Sciatic nerve (tissue), 2 donors: ENCODE results near the gene FBXO24. TPM values are rescaled to one million over a fixed set of nuclear protein-coding genes. Genes with fewer than 3 reads are reported as not detected.
A peak's percentile ranks its signal among the peaks of the same experiment; 100 is the strongest.

Source experiments
- ATAC-seq: fragments of 200-7000 bp; cut with Tn5 transposase; one replicate; pipeline ENCODE4 v1.9.1; 2020; ENCODE audit warnings: mild to moderate bottlenecking, moderate library complexity
- DNase-seq: peaks from one replicate; pipeline ENCODE4 v3.0.0-alpha.2; 2020; ENCODE audit warnings: low spot score
- intact Hi-C: fragments of 100-400 bp; cut with DNase I; formaldehyde crosslinking; loops from one replicate; pipeline ENCODE4 v1.14.2; 2022
- total RNA-seq: library from RNA; stranded (reverse); fragmentation: NEBNext Ultra II Directional; extraction: Animal tissue kit (Norgen Biotek cat#: 25700); gene quantifications from one replicate; pipeline ENCODE4 v1.2.1, GENCODE V29; 2021
- donor health status: DM: no; HTN: no; CAD: no.
- donor health status: DM: no; HTN: no; CAD: no.

The FBXO24 gene
- total RNA-seq, 1 donor from 2014 or later, result 1.2 TPM

DNA sequence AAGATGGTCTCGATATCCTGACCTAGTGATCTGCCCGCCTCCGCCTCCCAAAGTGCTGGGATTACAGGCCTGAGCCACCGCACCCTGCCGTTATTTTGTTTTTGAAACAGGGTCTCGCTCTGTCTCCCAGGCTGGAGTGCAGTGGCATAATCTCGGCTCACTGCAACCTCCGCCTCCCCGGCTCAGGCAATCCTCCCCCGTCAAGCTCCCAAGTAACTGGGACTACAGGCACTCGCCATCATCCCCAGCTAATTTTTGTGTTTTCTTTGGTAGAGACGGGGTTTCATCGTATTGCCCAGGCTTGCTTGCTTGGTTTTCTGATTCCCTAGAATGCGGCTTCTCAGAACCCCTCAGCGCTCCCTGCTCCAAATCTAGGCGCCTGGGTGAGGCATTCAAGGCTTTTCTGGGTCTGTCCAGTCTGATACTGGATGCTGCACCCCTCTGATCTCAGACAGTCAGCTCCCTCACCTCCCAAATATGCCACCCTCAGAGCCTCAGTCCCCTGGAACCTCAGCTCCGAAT lies 53.9 kb downstream of the FBXO24 start:
- DNase-seq (no peak), ATAC-seq (no peak)
- intact Hi-C loops, result no loop called here

DNA sequence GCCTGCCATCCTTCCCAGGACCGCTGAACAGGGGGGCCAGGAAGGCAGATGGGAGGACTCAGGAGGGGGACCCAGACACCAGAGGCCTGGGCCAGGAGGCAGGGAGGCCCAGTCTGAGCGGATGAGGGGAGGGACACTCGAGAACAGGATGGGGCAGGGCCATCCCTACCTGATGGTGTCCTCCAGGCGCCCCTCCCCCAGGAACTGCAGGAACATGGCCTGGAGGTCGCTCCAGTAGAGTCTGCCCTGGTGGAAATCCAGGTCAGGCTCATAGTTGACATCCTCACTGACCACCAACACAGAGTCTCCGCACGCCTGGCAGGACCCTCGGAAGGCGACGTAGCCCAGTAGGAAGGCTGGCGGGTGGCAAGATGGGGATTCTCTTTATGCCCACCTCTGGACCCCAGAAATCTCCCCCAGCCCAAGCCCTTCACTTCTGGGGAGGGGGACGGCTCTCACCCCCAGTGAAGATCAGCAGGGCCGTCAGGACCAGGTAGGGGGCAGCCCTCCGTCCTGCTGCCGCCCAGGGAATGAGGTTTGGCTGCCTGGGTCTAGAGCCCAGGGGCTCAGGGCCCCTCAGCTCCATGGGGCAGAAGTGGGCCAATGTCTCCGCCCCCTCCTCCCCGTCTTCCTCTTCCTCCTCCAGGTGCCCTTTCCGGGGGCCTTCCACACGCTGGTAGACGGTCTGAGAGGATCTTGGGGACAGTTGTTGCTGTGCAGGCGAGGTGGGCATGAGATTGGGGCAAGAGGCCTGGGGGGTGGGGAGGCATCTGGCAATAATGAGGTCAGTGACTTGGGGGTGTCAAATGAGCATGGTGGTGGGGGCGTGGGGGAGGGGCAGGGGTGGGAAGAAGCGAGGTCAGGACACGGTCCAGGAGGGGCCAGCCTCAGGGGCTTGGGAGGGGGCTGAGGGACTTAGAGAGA lies 54.7 kb downstream of the FBXO24 start:
- ATAC-seq, result peak; percentile 26
- DNase-seq, result no peak
- intact Hi-C loops, result no loop called here

DNA sequence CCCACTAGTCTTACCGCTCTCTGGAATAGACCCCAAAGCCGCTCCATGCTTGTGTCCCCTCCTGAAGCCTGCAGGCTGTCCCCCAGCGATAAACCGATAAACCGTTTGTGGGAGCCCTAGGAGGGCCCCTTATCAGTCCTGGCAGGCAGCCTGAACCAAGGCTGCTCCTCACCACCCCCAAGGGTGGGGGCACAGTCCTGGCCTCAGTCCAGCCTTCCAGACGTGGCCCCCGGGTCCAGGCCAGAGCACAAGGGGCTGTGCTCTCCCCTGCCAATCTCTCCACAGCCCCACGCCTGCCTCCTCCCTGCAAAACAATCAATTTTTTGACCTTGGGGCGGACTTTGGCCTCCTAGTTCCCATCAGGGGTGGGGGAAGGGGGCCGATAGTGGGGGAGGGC lies 55.3 kb downstream of the FBXO24 start, which contains the start of gene TFR2:
Gene TFR2, minus strand, starts transcription at position 90 of the 397 bp plus-strand sequence. Its CDS starts 43 bp downstream, at position 47.
- DNase-seq (no peak), ATAC-seq (peak; percentile 43)
- intact Hi-C loops, result no loop called here

DNA sequence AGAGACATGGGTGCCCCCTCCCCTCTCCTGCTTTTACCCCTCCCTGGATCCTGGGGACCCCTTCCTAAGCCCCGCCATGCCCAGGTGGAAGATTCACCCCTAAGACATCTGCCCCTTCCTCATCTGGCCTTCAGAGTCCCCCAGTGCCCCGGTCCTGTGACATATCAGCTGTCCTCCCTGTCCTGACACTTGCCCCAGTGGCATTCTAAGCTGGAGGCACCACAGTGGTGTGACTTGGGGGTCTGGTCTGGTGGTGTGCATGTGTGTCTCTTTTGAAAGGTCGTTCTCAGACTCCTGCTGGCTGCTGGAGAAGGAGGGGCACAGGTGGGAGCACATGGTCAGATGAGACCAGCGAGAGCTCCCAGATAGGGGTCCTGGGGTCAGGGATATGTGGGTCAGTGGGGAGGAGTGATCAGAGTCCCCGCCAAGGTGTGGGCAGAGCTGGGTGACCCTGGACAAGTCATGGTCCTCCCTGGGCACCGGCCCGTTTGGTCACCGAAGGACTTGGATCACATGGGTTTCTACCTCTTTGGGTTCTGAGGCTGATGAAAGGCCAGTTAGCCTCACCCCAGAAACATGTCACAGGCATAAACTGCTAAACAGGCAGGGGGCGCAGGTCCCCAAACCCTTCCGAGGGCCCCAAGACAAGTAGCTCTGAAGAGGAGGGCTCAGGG lies 55.9 kb downstream of the FBXO24 start:
- no peak for ATAC-seq
- no peak for DNase-seq
- intact Hi-C loops, result loop anchor here (2.0 kb wide), 1 partner anchor 25 kb away; no protein-coding TSS in a partner anchor

DNA sequence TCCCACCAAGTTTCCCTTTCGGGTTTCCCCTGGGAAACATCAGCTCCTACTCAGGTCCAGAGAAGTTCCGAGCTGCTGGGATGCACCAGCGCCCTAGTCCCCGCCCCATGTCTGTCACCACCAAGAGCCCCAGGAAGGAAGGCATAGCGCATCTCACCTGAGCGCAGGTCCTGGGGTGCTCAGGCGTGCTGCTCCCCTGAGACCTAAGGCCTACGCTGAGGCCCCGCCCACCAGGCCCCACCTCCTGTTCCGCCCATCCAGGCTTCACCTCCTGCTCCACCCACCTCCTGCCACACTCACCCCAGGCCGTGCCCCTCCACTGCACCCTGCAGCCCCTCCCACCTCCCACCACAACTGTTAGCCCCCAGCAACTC lies 56.4 kb downstream of the FBXO24 start:
- no peak for DNase-seq
- no peak for ATAC-seq
- intact Hi-C loops, result loop anchor here (2.0 kb wide), 1 partner anchor 24 kb away; no protein-coding TSS in a partner anchor

DNA sequence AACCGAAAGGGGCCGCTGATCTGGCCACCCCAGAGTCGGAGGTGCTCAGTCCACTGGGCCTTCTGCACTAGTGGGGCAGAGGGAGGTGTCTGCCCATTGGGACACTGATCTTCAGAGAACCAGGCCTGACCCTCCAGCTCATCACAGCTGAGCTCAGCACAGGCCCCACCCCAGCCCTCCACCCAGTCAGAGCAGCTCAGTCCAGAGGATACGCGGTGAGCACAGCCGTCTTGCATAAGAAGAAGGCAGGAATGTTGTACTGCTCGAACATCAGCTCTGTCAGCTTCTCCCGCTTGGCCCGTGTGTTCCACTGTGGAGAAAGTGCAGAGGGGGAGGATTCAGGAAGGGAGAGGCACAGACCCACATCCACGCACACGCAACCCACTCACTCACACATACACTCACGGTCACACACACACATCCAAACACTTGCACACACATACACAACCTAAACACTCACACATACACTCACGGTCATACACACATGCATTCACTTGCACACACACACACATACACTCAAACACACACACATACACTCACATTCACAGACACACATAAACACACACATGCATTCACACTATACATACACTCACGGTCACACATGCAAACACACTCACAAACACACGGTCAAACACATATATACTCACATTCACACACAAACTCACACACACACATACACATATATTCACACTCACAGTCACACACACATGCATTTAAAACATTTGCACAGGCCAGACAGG lies 63.9 kb downstream of the FBXO24 start:
- no peak for ATAC-seq
- no peak for DNase-seq
- intact Hi-C loops, result no loop called here

Other genes with a start within 250 kb of the FBXO24 start
- 46.3 TPM for gene PILRB, start 228.2 kb upstream of the FBXO24 start, total RNA-seq
- gene PILRA, start 212.8 kb upstream of the FBXO24 start, total RNA-seq, result 14.6 TPM
- 8.0 TPM for gene ZCWPW1, start 157.6 kb upstream of the FBXO24 start, total RNA-seq
- 37.0 TPM for gene MEPCE, start 156.5 kb upstream of the FBXO24 start, total RNA-seq
- 25.3 TPM for gene PPP1R35, start 149.8 kb upstream of the FBXO24 start, total RNA-seq
- gene SPACDR, start 122.1 kb upstream of the FBXO24 start, total RNA-seq, result 3.6 TPM
- 148 TPM for gene TSC22D4, start 107.1 kb upstream of the FBXO24 start, total RNA-seq
- gene NYAP1, start 102.4 kb upstream of the FBXO24 start, total RNA-seq, result 9.1 TPM
- gene AGFG2, start 47.1 kb upstream of the FBXO24 start, total RNA-seq, result 30.6 TPM
- 13.6 TPM for gene SAP25, start 12.4 kb upstream of the FBXO24 start, total RNA-seq
- gene LRCH4, start 199 bp upstream of the FBXO24 start, total RNA-seq, result 75.7 TPM
- gene PCOLCE, start 16.0 kb downstream of the FBXO24 start, total RNA-seq, result 138 TPM
- 23.0 TPM for gene MOSPD3, start 26.2 kb downstream of the FBXO24 start, total RNA-seq
- gene TFR2, start 55.2 kb downstream of the FBXO24 start, total RNA-seq, result 1.2 TPM
- gene ACTL6B, start 70.1 kb downstream of the FBXO24 start, total RNA-seq, result not detected
- gene GNB2, start 87.4 kb downstream of the FBXO24 start, total RNA-seq, result 179 TPM
- 58.8 TPM for gene GIGYF1, start 107.9 kb downstream of the FBXO24 start, total RNA-seq
- gene POP7, start 119.8 kb downstream of the FBXO24 start, total RNA-seq, result 16.6 TPM
- gene EPO, start 134.1 kb downstream of the FBXO24 start, total RNA-seq, result not detected
- not detected for gene ZAN, start 147.3 kb downstream of the FBXO24 start, total RNA-seq
- gene EPHB4, start 241.2 kb downstream of the FBXO24 start, total RNA-seq, result 49.5 TPM